ENCODE results near the gene GTPBP10.

GRCh38 chr7:90413185-90413528 lies 66.6 kb downstream of the GTPBP10 start:
- TF ChIP-seq, protein P1, sequence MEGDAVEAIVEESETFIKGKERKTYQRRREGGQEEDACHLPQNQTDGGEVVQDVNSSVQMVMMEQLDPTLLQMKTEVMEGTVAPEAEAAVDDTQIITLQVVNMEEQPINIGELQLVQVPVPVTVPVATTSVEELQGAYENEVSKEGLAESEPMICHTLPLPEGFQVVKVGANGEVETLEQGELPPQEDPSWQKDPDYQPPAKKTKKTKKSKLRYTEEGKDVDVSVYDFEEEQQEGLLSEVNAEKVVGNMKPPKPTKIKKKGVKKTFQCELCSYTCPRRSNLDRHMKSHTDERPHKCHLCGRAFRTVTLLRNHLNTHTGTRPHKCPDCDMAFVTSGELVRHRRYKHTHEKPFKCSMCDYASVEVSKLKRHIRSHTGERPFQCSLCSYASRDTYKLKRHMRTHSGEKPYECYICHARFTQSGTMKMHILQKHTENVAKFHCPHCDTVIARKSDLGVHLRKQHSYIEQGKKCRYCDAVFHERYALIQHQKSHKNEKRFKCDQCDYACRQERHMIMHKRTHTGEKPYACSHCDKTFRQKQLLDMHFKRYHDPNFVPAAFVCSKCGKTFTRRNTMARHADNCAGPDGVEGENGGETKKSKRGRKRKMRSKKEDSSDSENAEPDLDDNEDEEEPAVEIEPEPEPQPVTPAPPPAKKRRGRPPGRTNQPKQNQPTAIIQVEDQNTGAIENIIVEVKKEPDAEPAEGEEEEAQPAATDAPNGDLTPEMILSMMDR (IDR thresholded peaks at IDR 0.05; ENCODE audit: low read length), result no peak
- no peak for TF ChIP-seq EZH2 (optimal IDR thresholded peaks at IDR 0.05; ENCODE audit: low read depth, low read length)
